CD4-positive, alpha-beta memory T cell (primary cell): Measurements from ENCODE around the gene SGPL1. TPM values are rescaled to one million over a fixed set of nuclear protein-coding genes. Genes with fewer than 3 reads are reported as not detected.

Source experiments
- CTCF ChIA-PET: fragments of 350-600 bp; sonication (Branson Sonifier 250); formaldehyde crosslinking; loops from one replicate; lab custom pipeline; 2021; ENCODE audit warnings: inconsistent platforms; ENCODE audit not compliant: partially characterized antibody; lab: Charles Lee
- POLR2A ChIA-PET: fragments of 350-600 bp; sonication (Branson Sonifier 250); formaldehyde crosslinking; loops from one replicate; lab custom pipeline; 2021; ENCODE audit not compliant: partially characterized antibody; lab: Charles Lee
- DNase-seq, 5 donors: peaks; one replicate each; pipeline versions ENCODE4 v3.0.0 to v3.0.0-alpha.2; 2020 to 2022; ENCODE audit warnings: mixed read lengths in 1 of 5
- H3K27ac ChIP-seq: one replicate; pipeline ENCODE4 v1.7.0; 2013; ENCODE audit warnings: low read depth, low read length
- H3K27me3 ChIP-seq: 2 replicates; pipeline ENCODE4 v1.7.0; 2013; ENCODE audit warnings: mild to moderate bottlenecking, low read length, moderate library complexity; ENCODE audit not compliant: insufficient read depth
- H3K36me3 ChIP-seq: 2 replicates; pipeline ENCODE4 v1.7.0; 2013; ENCODE audit warnings: mild to moderate bottlenecking, low read length, moderate library complexity; ENCODE audit not compliant: insufficient read depth
- H3K4me1 ChIP-seq: 2 replicates; pipeline ENCODE4 v1.7.0; 2013; ENCODE audit warnings: mild to moderate bottlenecking, low read length, moderate library complexity; ENCODE audit not compliant: insufficient read depth
- H3K4me3 ChIP-seq, 2 donors: one replicate each; pipeline ENCODE4 v1.7.0; 2013; ENCODE audit warnings: low read length in 2 of 2, mild to moderate bottlenecking in 1 of 2
- H3K9me3 ChIP-seq, 2 donors: one replicate each; pipeline ENCODE4 v1.7.0; 2013; ENCODE audit warnings: low read length in 2 of 2, control low read depth in 1 of 2; ENCODE audit not compliant: control insufficient read depth in 1 of 2
- H3K27ac Mint-ChIP-seq, 7 donors: one replicate each; pipeline ENCODE4 v1.8.0; 2020 to 2021; ENCODE audit warnings: mixed read lengths in 7 of 7, mild to moderate bottlenecking in 6 of 7, inconsistent platforms in 3 of 7, moderate library complexity in 3 of 7
- H3K27me3 Mint-ChIP-seq, 2 donors: one replicate each; pipeline ENCODE4 v1.8.0; 2020 to 2021; ENCODE audit warnings: mixed read lengths in 2 of 2
- H3K36me3 Mint-ChIP-seq, 2 donors: one replicate each; pipeline ENCODE4 v1.8.0; 2020 to 2021; ENCODE audit warnings: mixed read lengths in 2 of 2, inconsistent platforms in 1 of 2, mild to moderate bottlenecking in 1 of 2
- H3K4me1 Mint-ChIP-seq, 4 donors: one replicate each; pipeline ENCODE4 v1.8.0; 2020 to 2021; ENCODE audit warnings: mixed read lengths in 4 of 4, mild to moderate bottlenecking in 1 of 4
- H3K4me3 Mint-ChIP-seq, 8 donors: one replicate each; pipeline ENCODE4 v1.8.0; 2020 to 2021; ENCODE audit warnings: mixed read lengths in 8 of 8, mild to moderate bottlenecking in 7 of 8, moderate library complexity in 6 of 8, inconsistent platforms in 3 of 8
- H3K9me3 Mint-ChIP-seq, 8 donors: one replicate each; pipeline ENCODE4 v1.8.0; 2020 to 2021; ENCODE audit warnings: mixed read lengths in 8 of 8, mild to moderate bottlenecking in 5 of 8, inconsistent platforms in 3 of 8, moderate library complexity in 1 of 8
- intact Hi-C: fragments of 100-400 bp; cut with micrococcal nuclease; formaldehyde crosslinking; loops from one replicate; pipeline ENCODE4 v1.15.1; 2023
- polyA plus RNA-seq, 2 donors: library from polyadenylated mRNA; unstranded; fragments of 300-500 nt; fragmentation: Illumina TruSeq; gene quantifications; one replicate each; pipeline ENCODE4 v1.2.3, GENCODE V29; 2021
- total RNA-seq, 2 experiments: library from RNA; stranded (reverse); gene quantifications; one replicate each; pipeline ENCODE4 v1.2.3, GENCODE V29; 2021

The SGPL1 gene
- total and polyA plus RNA-seq, 4 experiments from 2014 or later, result 14.3 to 32.2 (median 22.1) TPM

DNA sequence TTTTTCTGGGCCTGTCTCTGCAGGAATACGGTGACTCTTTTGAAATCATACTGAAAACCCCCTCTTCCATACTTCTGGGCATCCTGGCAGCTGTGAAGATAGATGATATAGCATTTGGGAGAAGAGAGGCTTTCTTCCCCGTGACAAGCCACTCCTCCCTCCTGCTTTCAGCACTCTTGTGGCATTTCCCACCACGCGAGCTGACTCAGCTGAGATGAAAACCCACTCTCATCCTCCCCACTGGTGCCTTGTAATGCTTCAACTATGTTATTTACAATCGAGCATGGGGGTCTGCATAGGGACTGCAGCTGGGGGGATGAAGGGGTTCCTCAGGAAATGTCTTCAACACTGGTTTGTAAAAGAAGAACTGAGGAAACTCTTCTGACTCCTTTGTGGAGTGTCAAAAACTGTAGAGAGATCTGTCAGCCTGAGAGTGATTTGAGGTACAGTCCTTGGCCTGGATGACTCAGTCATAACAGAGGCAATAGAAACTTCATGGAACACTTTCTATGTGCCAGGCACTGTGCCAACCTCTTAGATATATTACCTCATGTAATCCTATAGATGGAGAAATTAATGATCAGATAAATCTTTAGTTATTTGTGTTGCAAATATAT lies 28.8 kb upstream of the SGPL1 start:
- H3K4me1 ChIP-seq, result no peaks in the 10 kb centered on the region
- Mint-ChIP-seq H3K9me3 (no peaks in the 10 kb centered on the region), H3K4me1 (peaks cover 0 to 3% (median 1%) of the 10 kb centered on the region in 4 donors), H3K27ac (no peak overlapping the region), H3K36me3 (no peaks in the 10 kb centered on the region), H3K27me3 (peaks cover 4 to 6% of the 10 kb centered on the region in 2 donors), H3K4me3 (no peak overlapping the region)
- ChIA-PET POLR2A (no interaction called here), CTCF (no interaction called here)
- H3K4me3 ChIP-seq, result no peak overlapping the region
- H3K36me3 ChIP-seq, result no peaks in the 10 kb centered on the region
- intact Hi-C loops, result no loop called here
- H3K27me3 ChIP-seq, result no peaks in the 10 kb centered on the region
- H3K27ac ChIP-seq, result no peak overlapping the region
- no peak for DNase-seq
- no peaks in the 10 kb centered on the region for H3K9me3 ChIP-seq

GRCh38 chr10:70791386-70792039 lies 24.2 kb upstream of the SGPL1 start:
- Histone ChIP-seq H3K9me3 (no peaks in the 10 kb centered on the region), H3K27ac (no peak overlapping the region), H3K4me1 (no peaks in the 10 kb centered on the region), H3K4me3 (no peak overlapping the region), H3K36me3 (no peaks in the 10 kb centered on the region), H3K27me3 (peaks cover 3% of the 10 kb centered on the region)
- CTCF ChIA-PET, result no interaction called here
- Mint-ChIP-seq H3K9me3 (peaks cover 0 to 2% (median 0%) of the 10 kb centered on the region in 8 donors), H3K4me3 (no peak overlapping the region), H3K4me1 (peaks cover 0 to 3% (median 1%) of the 10 kb centered on the region in 4 donors), H3K27me3 (peaks cover 6 to 7% of the 10 kb centered on the region in 2 donors), H3K27ac (no peak overlapping the region), H3K36me3 (no peaks in the 10 kb centered on the region)
- no peak for DNase-seq
- POLR2A ChIA-PET, result no interaction called here
- intact Hi-C loops, result no loop called here

GRCh38 chr10:70795613-70796012 lies 20.1 kb upstream of the SGPL1 start:
- DNase-seq, result no peak
- Histone ChIP-seq H3K36me3 (no peaks in the 10 kb centered on the region), H3K9me3 (no peaks in the 10 kb centered on the region), H3K27me3 (peaks cover 3% of the 10 kb centered on the region), H3K4me3 (no peak overlapping the region), H3K4me1 (no peaks in the 10 kb centered on the region), H3K27ac (no peak overlapping the region)
- Mint-ChIP-seq H3K27ac (no peak overlapping the region), H3K36me3 (no peaks in the 10 kb centered on the region), H3K9me3 (peaks cover 0 to 2% (median 0%) of the 10 kb centered on the region in 8 donors), H3K4me1 (no peaks in the 10 kb centered on the region), H3K27me3 (peaks cover 8 to 25% of the 10 kb centered on the region in 2 donors), H3K4me3 (no peak overlapping the region)
- POLR2A ChIA-PET, result no interaction called here
- CTCF ChIA-PET, result no interaction called here
- intact Hi-C loops, result no loop called here

- peaks cover 13 to 24% of the 10 kb centered on the region in 2 donors for H3K27me3 Mint-ChIP-seq
- DNase-seq, result no peak
- H3K27me3 ChIP-seq, result peaks cover 3% of the 10 kb centered on the region
These were observed 17.9 kb upstream of the SGPL1 start for GRCh38 chr10:70797840-70798239.

DNA sequence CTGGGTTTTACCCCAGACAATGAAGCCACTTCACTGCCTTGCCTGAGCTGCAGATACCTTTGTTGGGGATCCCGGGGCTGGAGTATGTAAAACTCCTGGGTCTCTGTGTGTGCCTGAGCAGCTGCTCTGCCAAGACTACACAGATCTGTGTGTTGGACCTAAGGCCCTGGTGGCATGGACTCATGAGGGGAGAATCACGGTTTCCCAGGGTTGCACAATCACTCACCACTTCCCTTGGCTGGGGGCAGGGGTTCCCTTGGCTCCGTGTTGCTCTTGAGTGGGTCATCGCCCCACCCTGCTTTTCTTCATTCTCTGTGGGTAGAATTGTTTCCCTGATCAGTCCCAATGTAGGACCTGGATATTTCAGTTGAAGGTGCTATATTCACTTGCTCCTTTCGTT lies 16.6 kb upstream of the SGPL1 start:
- POLR2A ChIA-PET, result no interaction called here
- H3K36me3 Mint-ChIP-seq, result no peaks in the 10 kb centered on the region
- H3K27me3 Mint-ChIP-seq, result peaks cover 13 to 23% of the 10 kb centered on the region in 2 donors

More at GRCh38 chr10:70797840-70798239, 17.9 kb upstream of the SGPL1 start:
- POLR2A ChIA-PET, result no interaction called here
- no peak overlapping the region for H3K4me3 ChIP-seq
- Mint-ChIP-seq H3K4me3 (no peak overlapping the region), H3K27ac (no peak overlapping the region), H3K4me1 (no peaks in the 10 kb centered on the region), H3K36me3 (no peaks in the 10 kb centered on the region), H3K9me3 (no peaks in the 10 kb centered on the region)
- intact Hi-C loops, result no loop called here
- CTCF ChIA-PET, result interaction anchor here (1.0 kb wide), 1 partner anchor 17 kb away, joined by 4 read pairs; no protein-coding TSS in a partner anchor
- H3K4me1 ChIP-seq, result no peaks in the 10 kb centered on the region
- no peak overlapping the region for H3K27ac ChIP-seq
- no peaks in the 10 kb centered on the region for H3K36me3 ChIP-seq
- no peaks in the 10 kb centered on the region for H3K9me3 ChIP-seq

GRCh38 chr10:70801854-70802253 lies 13.9 kb upstream of the SGPL1 start:
- Histone ChIP-seq H3K27me3 (no peaks in the 10 kb centered on the region), H3K27ac (no peak overlapping the region), H3K36me3 (no peaks in the 10 kb centered on the region), H3K4me1 (no peaks in the 10 kb centered on the region), H3K9me3 (no peaks in the 10 kb centered on the region), H3K4me3 (no peak overlapping the region)
- H3K4me3 Mint-ChIP-seq, result no peak overlapping the region
- DNase-seq, result no peak
- no peaks in the 10 kb centered on the region for H3K4me1 Mint-ChIP-seq
- ChIA-PET POLR2A (no interaction called here), CTCF (no interaction called here)
- H3K9me3 Mint-ChIP-seq, result no peaks in the 10 kb centered on the region
- H3K27me3 Mint-ChIP-seq, result peaks cover 20 to 37% of the 10 kb centered on the region in 2 donors
- intact Hi-C loops, result no loop called here
- H3K27ac Mint-ChIP-seq, result no peak overlapping the region
- no peaks in the 10 kb centered on the region for H3K36me3 Mint-ChIP-seq

More for the DNA sequence above, 16.6 kb upstream of the SGPL1 start:
- no peak overlapping the region for H3K4me3 ChIP-seq
- no peaks in the 10 kb centered on the region for H3K4me1 Mint-ChIP-seq
- intact Hi-C loops, result no loop called here
- H3K4me1 ChIP-seq, result no peaks in the 10 kb centered on the region
- H3K27ac Mint-ChIP-seq, result no peak overlapping the region
- CTCF ChIA-PET, result no interaction called here
- H3K9me3 ChIP-seq, result no peaks in the 10 kb centered on the region
- H3K9me3 Mint-ChIP-seq, result no peaks in the 10 kb centered on the region
- no peak overlapping the region for H3K4me3 Mint-ChIP-seq
- DNase-seq, result no peak
- H3K27me3 ChIP-seq, result peaks cover 3% of the 10 kb centered on the region
- H3K27ac ChIP-seq, result no peak overlapping the region
- H3K36me3 ChIP-seq, result no peaks in the 10 kb centered on the region

DNA sequence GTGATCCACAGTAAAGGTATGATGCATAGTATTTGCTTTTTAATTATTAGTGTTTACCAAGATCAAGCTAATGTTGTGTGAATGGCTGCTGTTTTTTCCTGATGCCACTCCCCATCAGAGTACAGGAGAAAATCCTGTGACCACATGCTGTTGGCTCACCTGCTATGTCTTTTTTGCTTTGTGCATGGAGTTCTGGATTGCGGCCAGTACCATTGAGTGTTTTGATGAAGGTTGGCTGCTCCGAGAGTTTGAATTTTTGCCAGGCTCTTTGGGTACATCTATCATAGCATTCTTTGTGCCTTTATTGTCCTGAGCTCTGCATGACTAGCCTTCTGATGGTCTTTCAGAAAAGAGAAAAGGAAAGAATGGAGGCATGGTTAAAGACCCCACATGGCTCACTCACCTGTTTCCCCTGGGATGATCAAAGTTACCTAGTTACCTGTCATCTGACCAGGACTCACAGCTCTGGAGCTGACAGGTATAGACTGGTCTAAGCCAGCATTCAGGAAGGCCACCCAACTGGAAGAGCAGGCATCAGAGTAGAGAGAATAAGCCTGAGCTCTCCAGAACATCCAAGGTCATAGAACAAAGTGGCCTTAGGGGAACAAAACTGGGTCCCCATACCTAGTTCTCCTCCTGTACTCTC lies 11.8 kb upstream of the SGPL1 start:
- Mint-ChIP-seq H3K27ac (no peak overlapping the region), H3K27me3 (peaks cover 18 to 24% of the 10 kb centered on the region in 2 donors), H3K9me3 (peaks cover 0 to 2% (median 0%) of the 10 kb centered on the region in 8 donors), H3K36me3 (no peaks in the 10 kb centered on the region), H3K4me1 (no peaks in the 10 kb centered on the region), H3K4me3 (no peak overlapping the region)
- CTCF ChIA-PET, result interaction anchor here (1.5 kb wide), 1 partner anchor 13 kb away, joined by 3 read pairs; no protein-coding TSS in a partner anchor
- H3K4me3 ChIP-seq, result no peak overlapping the region
- no peak overlapping the region for H3K27ac ChIP-seq
- no peaks in the 10 kb centered on the region for H3K27me3 ChIP-seq
- no peaks in the 10 kb centered on the region for H3K4me1 ChIP-seq
- no peak for DNase-seq
- POLR2A ChIA-PET, result no interaction called here
- H3K36me3 ChIP-seq, result no peaks in the 10 kb centered on the region
- H3K9me3 ChIP-seq, result no peaks in the 10 kb centered on the region
- intact Hi-C loops, result no loop called here
